SHP77 treated with DMSO at 0.1 percent for 48 hours (cell line): Measurements from ENCODE around the gene SOCS3.

Experiments used
- DNase-seq: peaks from one replicate; lab custom pipeline; 2025; lab: John Stamatoyannopoulos, UW

The SOCS3 gene

GRCh38 chr17:78390241-78391050 is 30.6 kb upstream of the SOCS3 start:
- DNase-seq = no peak

- no peak for DNase-seq
Observed at GRCh38 chr17:78387977-78388941, 28.4 kb upstream of the SOCS3 start.

GRCh38 chr17:78384479-78385175 is 24.8 kb upstream of the SOCS3 start:
- no peak for DNase-seq

- no peak for DNase-seq
Observed at GRCh38 chr17:78383725-78384471, 24.0 kb upstream of the SOCS3 start.

- DNase-seq = no peak
Observed at GRCh38 chr17:78381601-78382232, 21.8 kb upstream of the SOCS3 start.

- no peak for DNase-seq
Observed at GRCh38 chr17:78380370-78380769, 20.5 kb upstream of the SOCS3 start.

GRCh38 chr17:78379131-78379491 is 19.2 kb upstream of the SOCS3 start:
- DNase-seq = no peak

- DNase-seq = peak; percentile 42
Observed at GRCh38 chr17:78378225-78379130, 18.6 kb upstream of the SOCS3 start, which contains the start of gene PGS1. Gene PGS1 (plus strand): TSS chr17:78378649. CDS start chr17:78378666, 17 bp downstream.

GRCh38 chr17:78377858-78378224 is 18.0 kb upstream of the SOCS3 start:
- peak; percentile 18 for DNase-seq

- DNase-seq = no peak
Observed at GRCh38 chr17:78376161-78376560, 16.3 kb upstream of the SOCS3 start.

GRCh38 chr17:78375401-78376151 is 15.7 kb upstream of the SOCS3 start:
- no peak for DNase-seq

GRCh38 chr17:78374631-78375274 is 14.9 kb upstream of the SOCS3 start:
- no peak for DNase-seq

GRCh38 chr17:78374189-78374588 is 14.3 kb upstream of the SOCS3 start:
- DNase-seq = no peak

GRCh38 chr17:78372841-78373240 is 13.0 kb upstream of the SOCS3 start:
- DNase-seq = no peak

GRCh38 chr17:78371056-78371455 is 11.2 kb upstream of the SOCS3 start:
- no peak for DNase-seq

- no peak for DNase-seq
Observed at GRCh38 chr17:78369791-78370381, 10.0 kb upstream of the SOCS3 start.

GRCh38 chr17:78368854-78369495 is 9.1 kb upstream of the SOCS3 start:
- no peak for DNase-seq

- DNase-seq = no peak
Observed at GRCh38 chr17:78368348-78368747, 8.5 kb upstream of the SOCS3 start.
